AG04449 (cell line): Measurements from ENCODE around the gene POLDIP2.

Experiments
- CTCF ChIA-PET: fragments of 350-600 bp; formaldehyde crosslinking; extraction: SDS; loops from one replicate; lab custom pipeline; 2021; ENCODE audit warnings: antibody characterized with exemption; lab: Yijun Ruan, JAX
- POLR2A ChIA-PET: fragments of 400-600, 350-600 bp; formaldehyde crosslinking; extraction: SDS; loops from one replicate; lab custom pipeline; 2020; ENCODE audit warnings: antibody characterized with exemption, inconsistent platforms; lab: Yijun Ruan, JAX
- DNase-seq: peaks from one replicate; pipeline ENCODE4 v3.0.0-alpha.2; 2010; ENCODE audit warnings: low read depth, low spot score
- H3K4me3 ChIP-seq: 2 replicates; pipeline ENCODE4 v1.5.1; 2011; ENCODE audit warnings: low read depth, mild to moderate bottlenecking, control low read depth, low read length
- TF ChIP-seq, protein P1 (sequence below): IDR thresholded peaks from one replicate; pipeline ENCODE4 v1.5.1; 2011; ENCODE audit warnings: mild to moderate bottlenecking, moderate library complexity, low read length, control low read depth, inconsistent platforms; ENCODE audit not compliant: insufficient read depth; ENCODE audit errors: missing control alignments

POLDIP2 gene

DNA sequence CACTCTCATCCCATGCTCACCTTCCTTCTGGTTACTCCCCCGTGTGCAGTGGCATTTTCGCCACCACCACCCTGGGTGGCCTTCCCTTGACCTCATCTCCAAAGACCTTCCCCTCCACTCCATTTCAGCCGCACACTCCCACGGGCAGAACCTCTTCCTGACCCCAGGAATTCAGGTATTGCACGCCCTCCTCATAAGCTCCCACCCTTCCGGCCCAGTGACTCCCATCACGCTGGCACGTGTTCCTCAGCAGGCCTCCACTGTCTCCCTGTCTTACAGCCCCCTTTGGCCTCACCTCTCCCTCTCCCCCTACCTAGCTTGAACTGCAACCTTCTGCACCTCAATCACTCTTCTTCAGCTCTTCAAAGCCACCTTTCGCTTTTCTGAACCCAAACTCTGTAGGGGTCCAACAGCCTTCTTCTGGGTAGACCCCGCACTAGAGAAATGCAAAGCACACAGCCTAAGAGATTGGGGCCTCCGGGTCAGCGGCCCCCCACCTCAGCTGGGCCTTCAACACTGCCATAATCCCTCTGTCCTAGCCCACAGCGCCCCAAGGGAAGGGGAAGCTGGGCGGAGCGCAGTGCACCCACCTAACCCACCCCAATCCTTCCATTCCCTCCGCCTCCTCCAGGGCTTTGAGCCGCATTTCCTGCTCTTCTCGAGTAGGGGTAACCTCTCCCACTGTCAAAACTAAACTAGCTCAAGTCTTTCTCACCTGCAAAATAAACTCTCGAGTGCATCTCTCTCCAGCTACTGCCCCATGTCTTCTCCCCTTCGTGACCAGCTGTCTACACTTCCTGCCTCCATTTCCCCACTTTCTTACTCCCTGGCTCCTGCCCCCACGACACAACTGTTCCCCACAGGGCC, 40.0 kb downstream of the POLDIP2 start:
- ChIA-PET POLR2A (interaction anchor here (0.7 kb wide), 1 partner anchor 18 kb away, joined by 3 read pairs; the partner anchor contains the start of genes IFT20 and TNFAIP1), CTCF (interaction anchor here (0.9 to 1.5 kb wide), 5 partner anchors 18 to 511 kb away, joined by 3 to 8 read pairs (median 6); partner anchors contain the start of genes IFT20 and TNFAIP1)
- no peak for DNase-seq
- TF ChIP-seq, protein P1, sequence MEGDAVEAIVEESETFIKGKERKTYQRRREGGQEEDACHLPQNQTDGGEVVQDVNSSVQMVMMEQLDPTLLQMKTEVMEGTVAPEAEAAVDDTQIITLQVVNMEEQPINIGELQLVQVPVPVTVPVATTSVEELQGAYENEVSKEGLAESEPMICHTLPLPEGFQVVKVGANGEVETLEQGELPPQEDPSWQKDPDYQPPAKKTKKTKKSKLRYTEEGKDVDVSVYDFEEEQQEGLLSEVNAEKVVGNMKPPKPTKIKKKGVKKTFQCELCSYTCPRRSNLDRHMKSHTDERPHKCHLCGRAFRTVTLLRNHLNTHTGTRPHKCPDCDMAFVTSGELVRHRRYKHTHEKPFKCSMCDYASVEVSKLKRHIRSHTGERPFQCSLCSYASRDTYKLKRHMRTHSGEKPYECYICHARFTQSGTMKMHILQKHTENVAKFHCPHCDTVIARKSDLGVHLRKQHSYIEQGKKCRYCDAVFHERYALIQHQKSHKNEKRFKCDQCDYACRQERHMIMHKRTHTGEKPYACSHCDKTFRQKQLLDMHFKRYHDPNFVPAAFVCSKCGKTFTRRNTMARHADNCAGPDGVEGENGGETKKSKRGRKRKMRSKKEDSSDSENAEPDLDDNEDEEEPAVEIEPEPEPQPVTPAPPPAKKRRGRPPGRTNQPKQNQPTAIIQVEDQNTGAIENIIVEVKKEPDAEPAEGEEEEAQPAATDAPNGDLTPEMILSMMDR: no peak
- no peak overlapping the region for H3K4me3 ChIP-seq

DNA sequence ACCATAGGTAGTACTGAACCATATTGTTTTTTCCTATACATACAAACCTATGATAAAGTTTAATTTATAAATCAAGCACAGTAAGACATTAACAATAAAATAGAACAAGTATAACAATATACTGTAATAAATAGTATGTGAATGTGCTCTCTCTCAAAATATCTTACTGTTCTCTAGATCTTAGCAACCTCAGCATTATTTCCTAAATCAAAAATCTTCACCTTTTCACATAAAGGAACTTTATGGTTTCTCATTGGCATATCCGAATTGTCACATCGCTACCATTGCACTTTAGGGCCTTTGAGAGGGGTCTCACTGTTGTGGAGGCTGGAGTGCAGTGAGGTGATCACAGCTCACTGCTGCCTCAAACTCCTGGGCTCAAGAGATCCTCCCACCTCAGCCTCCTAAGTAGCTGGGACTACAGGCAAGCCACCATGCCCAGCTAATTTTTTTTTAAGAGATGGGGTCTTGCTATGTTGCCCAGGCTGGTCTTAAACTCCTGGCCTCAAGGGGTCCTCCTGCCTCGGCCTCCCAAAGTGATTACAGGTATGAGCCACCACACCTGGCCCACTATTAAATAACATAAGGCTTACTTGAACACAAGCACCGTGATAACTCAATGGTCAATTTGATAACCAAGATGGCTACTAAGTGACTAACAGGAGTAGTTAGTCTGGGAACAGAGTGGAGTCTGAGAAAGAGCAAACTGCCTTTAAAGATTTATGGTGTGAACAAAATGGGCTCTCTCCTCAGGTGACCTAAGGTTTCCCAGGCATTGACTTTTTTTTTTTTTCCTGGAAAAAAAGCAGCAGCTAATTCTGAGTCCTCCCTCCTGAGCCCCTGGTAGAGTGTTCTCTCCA, 41.3 kb downstream of the POLDIP2 start:
- TF ChIP-seq, protein P1: no peak
- ChIA-PET CTCF (interaction anchor here (0.6 to 1.3 kb wide), 3 partner anchors 32 to 260 kb away, joined by 3 read pairs; no protein-coding TSS in a partner anchor), POLR2A (no interaction called here)
- no peak for DNase-seq
- no peak overlapping the region for H3K4me3 ChIP-seq

DNA sequence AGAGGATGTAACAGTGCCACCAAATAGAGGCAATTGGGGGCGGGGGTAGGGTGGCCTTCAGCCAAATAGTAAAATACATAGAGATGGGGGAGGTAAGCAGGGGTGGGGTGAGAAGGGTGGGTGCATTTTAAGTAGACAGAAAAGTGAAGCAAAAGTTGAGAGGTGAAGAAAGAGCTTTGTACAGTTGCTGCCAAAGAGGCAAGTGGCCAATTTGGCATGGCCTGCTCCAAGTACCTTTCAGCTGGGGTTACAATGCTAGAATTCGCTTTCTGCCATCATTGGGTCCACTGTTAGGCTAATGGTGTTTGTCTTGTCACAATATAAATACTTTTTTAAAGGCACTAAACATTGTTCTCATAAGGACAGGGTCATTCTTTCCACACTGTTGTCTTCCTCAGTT, 43.5 kb downstream of the POLDIP2 start:
- no peak for DNase-seq
- H3K4me3 ChIP-seq: no peak overlapping the region
- CTCF ChIA-PET: interaction anchor here (0.9 to 2.7 kb wide), 3 partner anchors 12 to 62 kb away, joined by 3 to 9 read pairs (median 4); no protein-coding TSS in a partner anchor
- POLR2A ChIA-PET: no interaction called here
- TF ChIP-seq, protein P1: no peak

DNA sequence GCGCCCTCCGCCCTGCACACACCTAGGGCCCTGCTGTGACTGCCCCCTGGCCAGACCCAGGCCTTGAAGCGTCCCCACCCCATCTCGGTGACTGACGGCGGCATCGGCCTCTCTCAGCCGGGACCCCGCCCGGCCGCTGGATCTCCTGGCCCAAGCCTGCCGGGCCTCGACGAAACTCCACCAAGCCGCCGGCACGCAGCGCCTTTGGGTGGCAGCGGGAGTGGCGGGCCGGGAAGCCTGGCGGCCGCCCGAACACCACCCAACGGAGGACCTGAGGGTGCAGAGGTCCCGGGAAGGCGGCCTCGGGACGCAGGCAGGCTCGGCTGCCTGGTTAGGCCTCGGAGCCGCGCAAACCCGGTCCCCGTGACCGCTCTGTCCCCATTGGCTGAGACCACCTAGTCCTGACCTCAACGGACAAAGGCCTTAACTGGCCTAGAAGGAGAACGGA, 50.3 kb downstream of the POLDIP2 start:
- no peak overlapping the region for H3K4me3 ChIP-seq
- TF ChIP-seq, protein P1: no peak
- no peak for DNase-seq
- ChIA-PET CTCF (no interaction called here), POLR2A (no interaction called here)

DNA sequence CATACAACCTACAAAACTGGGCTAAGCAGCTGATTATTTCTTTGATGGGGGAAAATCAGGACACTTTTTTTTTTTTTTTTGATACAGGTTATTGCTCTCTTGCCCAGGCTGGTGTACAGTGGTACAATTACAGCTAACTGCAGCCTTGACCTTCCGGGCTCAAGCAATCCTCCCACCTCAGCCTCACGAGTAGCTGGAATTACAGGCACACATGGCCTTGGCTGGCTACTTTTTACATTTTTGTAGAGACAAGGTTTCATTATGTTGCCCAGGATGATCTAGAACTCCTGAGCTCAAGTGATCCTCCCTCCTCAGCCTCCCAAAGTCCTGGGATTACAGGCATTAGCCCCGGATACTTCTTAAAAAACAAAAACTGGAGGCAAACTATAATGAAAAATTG, 58.9 kb downstream of the POLDIP2 start:
- TF ChIP-seq, protein P1: no peak
- ChIA-PET POLR2A (no interaction called here), CTCF (no interaction called here)
- H3K4me3 ChIP-seq: no peak overlapping the region
- DNase-seq: no peak
